Measurements from ENCODE around the gene RNASE3.
"Not testable (repeated sequence)": the region's sequence is repeated elsewhere in the genome, so short reads cannot be mapped to it uniquely, and the experiment has no call there.

The RNASE3 gene

DNA sequence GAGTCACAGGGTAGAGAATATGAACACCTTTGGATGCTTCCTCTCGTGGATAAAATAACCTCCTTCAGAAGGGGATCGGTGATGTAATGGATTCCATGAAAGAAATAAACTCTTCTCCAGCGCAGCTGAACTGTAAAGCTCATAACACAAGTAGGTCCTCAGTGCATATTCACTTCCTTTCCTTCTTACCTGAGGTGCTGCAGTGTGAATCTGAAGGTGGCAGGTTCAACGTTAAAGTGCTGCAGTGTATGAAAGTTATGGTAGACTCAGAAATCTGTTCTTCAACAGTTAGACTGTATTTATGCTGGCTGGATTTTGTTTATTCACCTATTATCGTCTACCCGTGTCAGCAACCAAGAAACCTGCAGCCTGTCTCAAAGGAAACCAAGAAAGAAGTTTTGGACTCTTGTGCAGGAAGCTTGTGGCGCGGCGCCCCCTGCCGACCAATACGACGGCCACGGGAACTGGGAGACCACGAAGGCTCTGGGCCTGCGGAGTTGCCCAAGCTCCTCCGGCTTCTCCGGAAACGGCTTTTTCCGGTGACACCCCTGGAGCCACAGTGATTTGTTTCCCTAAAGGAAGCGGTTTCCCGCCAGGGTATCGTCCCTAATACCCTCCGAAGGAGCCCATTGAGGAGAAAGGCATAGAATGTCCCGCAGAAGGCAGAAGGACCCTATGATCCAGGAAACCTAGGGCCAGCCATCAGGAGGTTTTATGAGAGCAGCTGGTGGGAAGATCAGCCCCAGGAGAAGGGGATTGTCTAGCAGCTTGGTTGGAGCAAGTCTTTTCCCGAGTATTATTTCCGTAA, 17.6 kb upstream of the RNASE3 start:
- no peaks in the 10 kb centered on the region for H3K4me1 ChIP-seq (ENCODE audit: insufficient read depth, low read length)
- peak overlapping the region; percentile 55; the same call in 1 of the 2 replicates for H3K9ac ChIP-seq (ENCODE audit: low read depth, low read length)
- H3K27ac ChIP-seq (ENCODE audit: low read length), result no peak overlapping the region
- peak overlapping the region; percentile 59 for H3K4me3 ChIP-seq (ENCODE audit: low read length)
- H3K27me3 ChIP-seq (ENCODE audit: insufficient read depth, low read length), result peaks cover 23% of the 10 kb centered on the region; the same call in 1 of the 2 replicates
- no peaks in the 10 kb centered on the region for H3K36me3 ChIP-seq (ENCODE audit: insufficient read depth, low read depth, low read length)
- peaks cover 4% of the 10 kb centered on the region; the same call in 1 of the 2 replicates for H3K9me3 ChIP-seq (ENCODE audit: insufficient read depth, low read depth, low read length)

DNA sequence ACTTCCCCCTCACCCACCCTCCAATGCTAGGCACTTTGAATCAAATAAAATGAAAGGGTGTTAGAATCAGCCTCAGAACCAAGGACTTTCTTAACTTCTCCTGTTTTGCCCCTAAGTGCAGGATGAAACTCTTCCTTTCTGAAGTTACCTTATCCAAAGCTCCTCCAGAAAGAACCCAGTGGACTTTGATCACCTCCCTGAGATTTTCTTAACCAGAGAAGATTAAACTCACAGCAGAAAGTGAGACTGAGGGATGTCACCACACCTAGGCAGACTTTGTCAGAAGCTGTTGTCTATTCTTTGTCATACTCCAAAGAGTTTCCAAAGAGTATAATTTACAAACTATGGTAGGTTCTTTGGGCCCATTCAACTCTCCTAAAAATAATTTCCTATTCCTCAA, 14.2 kb upstream of the RNASE3 start:
- Histone ChIP-seq H3K4me3 (ENCODE audit: low read length) (no peak overlapping the region), H3K4me1 (ENCODE audit: insufficient read depth, low read length) (no peaks in the 10 kb centered on the region), H3K36me3 (ENCODE audit: insufficient read depth, low read depth, low read length) (no peaks in the 10 kb centered on the region), H3K27ac (ENCODE audit: low read length) (no peak overlapping the region), H3K9ac (ENCODE audit: low read depth, low read length) (no peak overlapping the region), H3K9me3 (ENCODE audit: insufficient read depth, low read depth, low read length) (peaks cover 7% of the 10 kb centered on the region; the same call in 1 of the 2 replicates), H3K27me3 (ENCODE audit: insufficient read depth, low read length) (peaks cover 19% of the 10 kb centered on the region; the same call in 1 of the 2 replicates)

DNA sequence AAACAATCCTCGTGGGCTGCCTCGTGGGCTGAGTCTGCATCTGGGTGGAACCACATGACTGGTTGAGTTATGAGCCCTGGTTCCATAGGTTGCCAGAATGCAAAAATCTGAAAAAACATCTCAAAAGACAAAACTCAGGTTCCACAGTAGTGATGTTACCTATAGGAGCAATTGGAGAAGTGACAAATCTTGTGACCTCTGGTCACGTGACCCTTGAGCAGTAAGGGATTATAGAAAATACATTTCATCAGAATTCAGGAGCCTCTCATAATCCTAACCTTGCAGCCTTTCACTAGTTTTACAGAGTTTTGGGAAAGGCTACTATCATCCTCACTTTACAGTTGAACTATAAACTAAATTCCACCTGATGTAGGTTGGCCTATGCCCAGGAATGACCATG, 12.5 kb upstream of the RNASE3 start:
- peaks cover 7% of the 10 kb centered on the region; the same call in 1 of the 2 replicates for H3K9me3 ChIP-seq (ENCODE audit: insufficient read depth, low read depth, low read length)
- H3K36me3 ChIP-seq (ENCODE audit: insufficient read depth, low read depth, low read length), result no peaks in the 10 kb centered on the region
- peaks cover 19% of the 10 kb centered on the region; the same call in 1 of the 2 replicates for H3K27me3 ChIP-seq (ENCODE audit: insufficient read depth, low read length)
- no peak overlapping the region for H3K9ac ChIP-seq (ENCODE audit: low read depth, low read length)
- no peak overlapping the region for H3K4me3 ChIP-seq (ENCODE audit: low read length)
- H3K4me1 ChIP-seq (ENCODE audit: insufficient read depth, low read length), result no peaks in the 10 kb centered on the region
- H3K27ac ChIP-seq (ENCODE audit: low read length), result no peak overlapping the region

DNA sequence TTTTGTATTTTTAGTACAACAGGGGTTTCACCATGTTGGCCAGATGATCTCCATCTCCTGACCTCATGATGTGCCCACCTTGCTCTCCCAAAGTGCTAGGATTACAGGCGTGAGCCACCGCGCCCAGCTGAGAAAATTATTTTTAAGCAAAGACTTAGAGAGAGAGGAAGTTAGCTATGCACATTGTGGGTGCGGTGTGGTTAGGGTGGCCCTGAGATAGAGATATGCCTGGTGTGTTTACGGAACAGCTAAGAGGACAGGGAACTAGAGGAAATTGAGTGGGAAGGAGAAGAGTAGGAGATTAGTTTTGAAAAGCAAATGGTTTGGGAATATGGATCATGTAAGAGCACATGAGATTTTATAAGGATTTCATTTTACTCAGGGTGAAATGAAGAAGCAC, 10.0 kb upstream of the RNASE3 start:
- not testable (repeated sequence) for H3K4me1 ChIP-seq (ENCODE audit: insufficient read depth, low read length); H3K4me3 ChIP-seq (ENCODE audit: low read length); H3K9ac ChIP-seq (ENCODE audit: low read depth, low read length); H3K27ac ChIP-seq (ENCODE audit: low read length); H3K27me3 ChIP-seq (ENCODE audit: insufficient read depth, low read length); H3K36me3 ChIP-seq (ENCODE audit: insufficient read depth, low read depth, low read length); H3K9me3 ChIP-seq (ENCODE audit: insufficient read depth, low read depth, low read length)

DNA sequence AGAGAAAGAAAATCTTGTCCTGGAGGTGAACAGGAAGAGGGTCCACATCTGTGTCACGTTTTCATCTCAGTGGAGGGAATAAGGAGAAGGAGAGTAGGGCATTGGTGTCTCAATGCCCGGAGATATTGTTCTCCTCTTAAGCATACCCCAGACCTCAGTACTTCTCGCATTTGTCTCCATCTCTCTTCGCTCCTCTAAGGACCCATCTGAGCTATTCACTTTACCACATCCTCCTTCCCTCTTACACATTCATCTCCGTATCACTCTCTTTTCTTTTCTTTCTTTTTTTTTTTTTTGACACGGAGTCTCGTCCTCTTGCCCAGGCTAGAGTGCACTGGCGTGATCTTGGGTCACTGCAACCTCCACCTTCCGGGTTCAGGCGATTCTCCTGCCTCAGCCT, 8.4 kb upstream of the RNASE3 start:
- not testable (repeated sequence) for H3K27me3 ChIP-seq (ENCODE audit: insufficient read depth, low read length); H3K4me3 ChIP-seq (ENCODE audit: low read length)

DNA sequence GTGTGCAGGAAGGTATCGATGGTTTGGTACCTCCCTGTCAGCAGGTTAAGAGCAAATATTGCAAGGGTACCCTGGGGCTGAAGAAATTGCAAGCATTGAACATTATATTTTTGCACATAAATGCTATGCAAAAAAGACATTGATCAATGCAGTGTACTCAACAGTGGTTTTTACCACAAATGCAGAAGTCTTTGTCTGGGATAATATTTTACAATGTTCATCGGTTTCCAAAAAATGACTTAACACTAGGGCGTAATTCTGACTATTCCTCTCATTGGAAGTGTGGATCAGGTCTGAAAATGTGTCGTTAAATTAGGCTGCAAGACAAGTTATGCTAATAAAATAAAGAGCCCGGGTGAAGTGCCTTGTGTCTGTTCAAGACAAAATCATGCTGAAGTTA, 2.8 kb upstream of the RNASE3 start:
- H3K4me1 ChIP-seq (ENCODE audit: insufficient read depth, low read length); H3K27ac ChIP-seq (ENCODE audit: low read length); H3K9me3 ChIP-seq (ENCODE audit: insufficient read depth, low read depth, low read length); H3K36me3 ChIP-seq (ENCODE audit: insufficient read depth, low read depth, low read length); H3K4me3 ChIP-seq (ENCODE audit: low read length); H3K27me3 ChIP-seq (ENCODE audit: insufficient read depth, low read length); H3K9ac ChIP-seq (ENCODE audit: low read depth, low read length): not testable (repeated sequence)

More for the DNA sequence above, 8.4 kb upstream of the RNASE3 start:
- not testable (repeated sequence) for H3K9ac ChIP-seq (ENCODE audit: low read depth, low read length); H3K27ac ChIP-seq (ENCODE audit: low read length); H3K4me1 ChIP-seq (ENCODE audit: insufficient read depth, low read length); H3K36me3 ChIP-seq (ENCODE audit: insufficient read depth, low read depth, low read length); H3K9me3 ChIP-seq (ENCODE audit: insufficient read depth, low read depth, low read length)

DNA sequence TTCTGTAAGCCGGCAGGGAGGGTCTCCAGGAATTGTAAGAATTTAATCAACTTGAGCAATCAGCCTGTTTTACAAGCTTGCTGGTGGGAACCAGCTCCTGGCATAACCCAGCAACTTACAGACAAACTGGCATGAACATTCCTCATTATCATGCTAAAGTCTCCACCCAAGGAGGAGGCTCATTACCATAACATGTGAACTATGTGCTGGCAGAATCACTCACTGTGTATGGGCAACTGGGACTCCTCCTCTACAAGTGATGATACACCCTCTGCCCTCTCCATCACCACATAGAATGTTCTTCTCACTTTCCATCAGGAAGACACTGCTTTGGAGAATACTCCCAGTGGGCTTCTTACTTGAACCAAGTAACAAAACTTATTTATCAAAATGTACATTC, 4.1 kb downstream of the RNASE3 start:
- H3K27ac ChIP-seq (ENCODE audit: low read length); H3K9me3 ChIP-seq (ENCODE audit: insufficient read depth, low read depth, low read length); H3K4me1 ChIP-seq (ENCODE audit: insufficient read depth, low read length); H3K4me3 ChIP-seq (ENCODE audit: low read length); H3K36me3 ChIP-seq (ENCODE audit: insufficient read depth, low read depth, low read length); H3K9ac ChIP-seq (ENCODE audit: low read depth, low read length): not testable (repeated sequence)
- peaks cover 12% of the 10 kb centered on the region for H3K27me3 ChIP-seq (ENCODE audit: insufficient read depth, low read length)

DNA sequence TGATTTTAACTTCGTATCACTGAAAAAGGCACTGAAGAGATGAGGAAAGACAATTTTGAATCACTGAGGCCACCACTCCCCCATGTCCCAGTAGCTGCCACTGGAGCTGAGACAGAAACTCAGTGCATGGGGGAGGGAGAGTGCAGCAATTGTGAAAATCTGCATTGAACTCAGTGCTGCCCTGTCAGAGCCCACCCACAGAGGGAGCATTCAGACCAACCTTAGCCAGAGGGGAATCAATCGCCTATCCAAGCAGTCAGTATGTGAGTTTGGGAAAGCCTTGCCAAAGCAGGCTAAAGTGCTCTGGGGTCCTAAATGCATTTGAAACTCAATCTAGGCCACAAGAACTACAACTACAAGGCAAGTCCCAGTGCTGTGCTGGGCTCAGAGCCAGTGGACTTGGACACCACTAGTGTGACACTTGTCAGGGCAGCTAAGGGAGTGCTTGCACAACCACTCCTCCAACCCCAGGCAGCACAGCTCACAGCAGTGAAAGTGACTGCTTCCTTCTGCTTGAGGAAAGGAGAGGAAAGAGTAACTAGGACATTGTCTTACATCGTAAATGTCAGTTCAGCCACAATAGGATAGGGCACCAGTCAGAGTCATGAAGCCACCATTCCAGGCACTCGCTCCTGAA, 13.3 kb downstream of the RNASE3 start:
- Histone ChIP-seq H3K9ac (ENCODE audit: low read depth, low read length) (no peak overlapping the region), H3K4me1 (ENCODE audit: insufficient read depth, low read length) (peaks cover 3% of the 10 kb centered on the region; the same call in 1 of the 2 replicates), H3K27ac (ENCODE audit: low read length) (no peak overlapping the region), H3K36me3 (ENCODE audit: insufficient read depth, low read depth, low read length) (no peaks in the 10 kb centered on the region), H3K4me3 (ENCODE audit: low read length) (no peak overlapping the region), H3K27me3 (ENCODE audit: insufficient read depth, low read length) (no peaks in the 10 kb centered on the region; the same call in 1 of the 2 replicates), H3K9me3 (ENCODE audit: insufficient read depth, low read depth, low read length) (no peaks in the 10 kb centered on the region)

DNA sequence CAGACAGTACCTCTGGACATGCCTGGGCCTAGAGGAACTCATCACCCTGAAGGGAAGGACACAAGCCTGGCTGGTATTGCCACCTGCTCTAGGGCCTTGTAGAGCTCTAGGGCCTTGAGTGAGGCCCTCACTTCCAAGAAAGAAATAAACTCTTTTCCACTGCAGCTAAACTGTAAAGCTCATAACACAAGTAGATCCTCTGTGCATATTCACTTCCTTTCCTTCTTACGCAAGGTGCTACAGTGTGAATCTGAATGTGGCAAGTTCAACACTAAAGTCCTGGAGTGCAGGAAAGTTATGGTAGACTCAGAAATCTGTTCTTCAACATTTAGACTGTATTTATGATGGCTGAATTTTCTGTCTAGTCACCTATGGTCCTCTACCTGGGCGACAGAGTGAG, 14.5 kb downstream of the RNASE3 start:
- H3K27ac ChIP-seq (ENCODE audit: low read length), result no peak overlapping the region
- no peaks in the 10 kb centered on the region for H3K36me3 ChIP-seq (ENCODE audit: insufficient read depth, low read depth, low read length)
- peaks cover 10% of the 10 kb centered on the region for H3K9me3 ChIP-seq (ENCODE audit: insufficient read depth, low read depth, low read length)
- no peak overlapping the region for H3K4me3 ChIP-seq (ENCODE audit: low read length)
- H3K27me3 ChIP-seq (ENCODE audit: insufficient read depth, low read length), result no peaks in the 10 kb centered on the region; the same call in 1 of the 2 replicates
- peaks cover 3% of the 10 kb centered on the region; the same call in 1 of the 2 replicates for H3K4me1 ChIP-seq (ENCODE audit: insufficient read depth, low read length)
- no peak overlapping the region for H3K9ac ChIP-seq (ENCODE audit: low read depth, low read length)

DNA sequence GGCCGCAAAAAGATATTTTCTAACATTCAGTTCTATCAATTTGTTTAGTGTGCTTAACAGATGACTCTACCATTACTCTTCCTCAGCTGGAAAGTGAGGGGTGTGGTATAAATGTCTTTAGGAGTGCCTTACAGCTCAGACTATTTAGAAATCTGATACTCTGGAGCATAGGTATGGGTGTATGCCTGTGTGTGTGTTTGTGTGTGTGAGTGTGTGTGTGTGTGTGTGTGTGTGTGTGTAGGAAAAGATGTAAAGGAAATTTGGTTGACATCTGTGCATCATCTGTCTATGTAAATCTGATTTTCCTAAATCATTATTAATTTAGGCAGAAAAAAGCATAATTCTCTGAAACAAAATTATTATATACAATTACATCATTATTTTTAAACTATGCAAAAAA, 16.0 kb downstream of the RNASE3 start:
- no peak overlapping the region for H3K4me3 ChIP-seq (ENCODE audit: low read length)
- H3K9me3 ChIP-seq (ENCODE audit: insufficient read depth, low read depth, low read length), result peaks cover 10% of the 10 kb centered on the region
- no peaks in the 10 kb centered on the region; the same call in 1 of the 2 replicates for H3K27me3 ChIP-seq (ENCODE audit: insufficient read depth, low read length)
- H3K9ac ChIP-seq (ENCODE audit: low read depth, low read length), result no peak overlapping the region
- peaks cover 3% of the 10 kb centered on the region; the same call in 1 of the 2 replicates for H3K4me1 ChIP-seq (ENCODE audit: insufficient read depth, low read length)
- H3K27ac ChIP-seq (ENCODE audit: low read length), result no peak overlapping the region
- no peaks in the 10 kb centered on the region for H3K36me3 ChIP-seq (ENCODE audit: insufficient read depth, low read depth, low read length)

DNA sequence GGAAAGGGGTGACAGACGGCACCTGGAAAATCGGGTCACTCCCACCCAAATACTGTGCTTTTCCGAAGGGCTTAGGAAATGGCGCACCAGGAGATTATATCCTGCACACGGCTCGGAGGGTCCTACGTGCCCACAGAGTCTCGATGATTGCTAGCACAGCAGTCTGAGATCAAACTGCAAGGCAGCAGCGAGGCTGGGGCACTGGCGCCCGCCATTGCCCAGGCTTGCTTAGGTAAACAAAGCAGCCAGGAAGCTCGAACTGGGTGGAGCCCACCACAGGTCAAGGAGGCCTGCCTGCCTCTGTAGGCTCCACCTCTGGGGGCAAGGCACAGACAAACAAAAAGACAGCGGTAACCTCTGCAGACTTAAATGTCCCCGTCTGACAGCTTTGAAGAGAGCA, 19.6 kb downstream of the RNASE3 start:
- H3K36me3 ChIP-seq (ENCODE audit: insufficient read depth, low read depth, low read length); H3K27me3 ChIP-seq (ENCODE audit: insufficient read depth, low read length); H3K9ac ChIP-seq (ENCODE audit: low read depth, low read length); H3K4me1 ChIP-seq (ENCODE audit: insufficient read depth, low read length); H3K4me3 ChIP-seq (ENCODE audit: low read length); H3K27ac ChIP-seq (ENCODE audit: low read length): not testable (repeated sequence)
- peaks cover 10% of the 10 kb centered on the region for H3K9me3 ChIP-seq (ENCODE audit: insufficient read depth, low read depth, low read length)

Data from iPS-20b (cell line).